HG03135 (cell line): ENCODE measurements around the gene TMEM239.
"Not testable (repeated sequence)": the region's sequence is repeated elsewhere in the genome, so short reads cannot be mapped to it uniquely, and the experiment has no call there.

Experiments
- ATAC-seq: cut with Tn5 transposase; IDR thresholded peaks from one replicate; pipeline ENCODE4 v1.9.1; 2021; ENCODE audit warnings: mild to moderate bottlenecking, moderate library complexity; ENCODE audit not compliant: unreplicated experiment

The TMEM239 gene

DNA sequence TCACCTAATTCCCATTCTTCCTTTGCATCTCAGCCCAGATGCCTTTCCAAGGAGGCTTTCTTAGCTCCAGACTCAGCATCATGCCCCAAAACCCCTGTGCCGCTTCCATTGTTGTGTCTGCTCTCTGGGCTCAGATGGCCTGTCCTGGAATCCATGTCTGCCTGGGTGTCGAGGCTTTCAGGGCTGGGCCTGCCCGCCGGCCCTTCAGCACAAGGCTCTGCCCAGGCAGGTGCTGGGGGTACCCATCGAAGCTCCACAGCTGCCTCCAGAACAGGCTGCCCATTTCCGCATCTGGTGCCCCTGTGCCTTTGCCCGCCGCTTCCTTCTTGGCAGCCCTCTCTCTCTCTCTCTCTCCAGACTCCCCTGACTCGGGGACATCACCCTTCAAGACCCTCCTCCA is 16.9 kb upstream of the TMEM239 start:
- no peak for ATAC-seq

DNA sequence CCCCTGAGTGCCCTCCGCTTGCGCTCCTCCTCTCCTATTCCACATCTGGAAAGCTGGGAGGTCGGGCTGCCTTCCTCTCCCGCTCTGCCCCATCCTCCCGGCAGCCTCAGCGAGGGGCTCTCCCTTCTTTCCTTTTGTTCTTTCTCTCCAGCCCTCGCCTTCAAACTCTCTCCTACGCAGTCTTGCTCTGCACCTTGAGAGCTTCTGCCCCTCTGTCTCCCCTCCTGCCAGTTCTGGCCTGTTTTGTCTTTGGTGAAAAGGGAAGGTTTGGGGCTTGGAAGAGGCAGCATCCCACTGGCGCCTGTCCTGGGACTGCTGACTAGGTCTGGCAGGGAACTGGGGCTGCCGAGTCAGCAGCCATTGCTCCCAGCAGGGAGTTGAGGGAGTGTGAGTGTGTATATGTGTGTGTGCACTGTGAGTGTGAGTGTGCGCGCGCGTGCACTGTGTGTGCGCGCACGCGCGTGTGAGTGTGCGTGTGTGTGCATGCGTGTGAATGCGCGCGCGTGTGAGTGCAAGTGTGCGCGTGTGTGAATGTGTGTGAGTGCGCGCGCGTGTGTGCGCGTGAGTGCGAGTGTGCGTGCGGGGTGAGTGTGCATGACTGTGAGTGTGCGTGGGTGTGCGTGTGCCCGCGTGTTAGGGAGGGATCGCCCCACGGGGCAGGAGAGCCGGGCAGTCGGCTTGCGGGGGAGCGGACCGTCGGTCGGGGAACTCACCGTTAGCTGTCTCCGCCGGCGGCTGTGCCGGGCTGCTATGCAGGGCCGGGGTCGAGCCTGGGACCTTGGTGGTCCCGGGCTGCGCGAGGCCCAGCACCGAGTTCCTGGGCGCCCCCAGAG is 16.3 kb upstream of the TMEM239 start:
- no peak for ATAC-seq

DNA sequence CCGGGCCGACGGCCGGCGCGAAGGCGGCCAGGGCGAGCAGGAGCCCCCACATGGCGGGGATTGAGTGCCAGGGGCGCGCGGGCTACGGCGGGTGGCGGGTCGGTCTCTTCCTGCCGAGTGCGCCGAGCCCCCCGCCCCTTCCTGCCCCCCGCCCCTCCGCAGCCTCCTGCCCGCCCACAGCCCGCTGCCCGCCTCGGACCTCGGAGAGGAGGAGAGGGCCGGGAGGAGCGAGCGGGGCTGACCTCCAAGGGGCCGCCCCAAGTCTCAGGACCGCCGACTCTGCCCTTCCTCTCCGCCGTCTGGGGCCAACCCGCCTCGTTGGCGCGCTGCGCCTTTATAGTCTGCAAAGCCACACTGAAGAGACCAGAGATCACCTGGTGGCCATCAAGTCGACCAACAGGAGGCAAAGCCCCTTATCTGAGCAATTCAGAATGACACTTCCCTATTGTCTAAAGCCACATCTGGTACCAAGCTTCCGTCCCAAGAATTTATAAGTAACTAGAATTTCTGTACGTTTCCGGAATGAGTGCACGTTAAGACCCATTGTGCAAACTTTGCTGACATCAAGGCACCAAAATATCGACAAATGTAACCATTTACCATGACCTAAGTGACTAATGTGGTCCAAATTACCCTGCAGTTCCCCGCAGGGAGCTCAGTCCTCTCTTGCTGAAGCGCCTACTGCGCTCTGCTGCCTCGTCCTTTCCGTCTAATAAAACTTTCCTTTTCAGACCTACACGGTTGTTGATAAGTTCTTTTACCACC is 15.5 kb upstream of the TMEM239 start, which contains the start of gene CPXM1:
TSS of gene CPXM1 (minus strand) at position 107 of the 765 bp plus-strand sequence. CDS start at position 52, 55 bp downstream.
- peak; percentile 76 for ATAC-seq

DNA sequence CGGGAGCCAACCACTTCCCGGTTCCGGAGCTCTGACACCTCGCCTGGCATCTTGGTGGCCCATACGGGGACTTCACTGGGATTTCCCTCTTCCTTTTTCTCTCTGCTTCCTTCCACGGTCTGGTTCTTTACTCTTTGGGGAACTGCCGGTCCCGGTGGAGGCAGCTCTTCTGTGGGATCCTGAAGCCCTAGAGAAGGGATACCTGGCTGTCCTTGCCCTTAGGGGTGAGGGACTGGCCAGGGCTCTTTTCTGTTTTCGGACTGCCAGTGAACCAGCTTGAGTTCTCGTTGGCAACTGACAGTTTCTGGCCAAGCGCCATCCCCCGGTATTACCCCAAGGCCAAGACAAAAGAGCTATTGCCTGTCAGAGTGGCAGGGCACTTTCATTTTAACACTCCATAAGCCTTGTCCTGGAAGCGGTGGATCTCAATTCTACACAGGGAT is 14.9 kb upstream of the TMEM239 start:
- no peak for ATAC-seq

DNA sequence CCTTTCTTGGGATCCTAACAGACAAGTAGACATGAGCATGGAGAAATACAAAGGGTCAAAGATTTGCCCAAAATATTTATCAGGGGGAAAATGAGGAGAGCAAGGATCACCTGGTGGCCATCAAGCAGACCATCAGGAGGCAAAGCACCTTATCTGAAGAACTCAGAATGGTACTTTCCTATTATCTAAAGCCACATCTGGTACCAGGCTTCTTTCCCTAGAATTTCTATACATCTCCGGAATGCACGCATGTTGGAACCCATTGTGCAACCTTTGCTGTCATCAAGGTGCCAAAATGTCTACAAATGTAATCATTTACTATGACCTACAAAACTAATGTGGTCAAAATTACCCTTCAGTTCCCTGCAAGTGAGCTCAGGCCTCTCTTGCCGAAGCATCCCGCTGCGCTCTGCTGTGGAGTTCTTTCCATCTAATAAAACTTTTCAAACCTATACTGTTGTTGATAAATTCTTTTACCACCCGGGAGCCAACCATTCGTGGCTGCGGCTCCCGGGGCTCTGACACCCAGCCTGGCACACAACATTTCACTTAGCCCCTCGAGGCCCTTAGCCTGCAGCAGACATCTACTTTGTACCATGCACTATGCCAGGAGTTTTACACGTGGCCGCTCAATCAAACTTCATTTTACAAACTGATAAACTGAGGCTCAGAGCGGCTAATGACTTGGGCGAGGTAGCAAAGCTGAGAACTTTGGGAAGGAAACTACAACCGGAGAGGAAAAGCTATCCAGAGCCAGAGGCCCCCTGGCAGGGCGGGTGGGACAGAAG is 11.9 kb upstream of the TMEM239 start:
- no peak for ATAC-seq

DNA sequence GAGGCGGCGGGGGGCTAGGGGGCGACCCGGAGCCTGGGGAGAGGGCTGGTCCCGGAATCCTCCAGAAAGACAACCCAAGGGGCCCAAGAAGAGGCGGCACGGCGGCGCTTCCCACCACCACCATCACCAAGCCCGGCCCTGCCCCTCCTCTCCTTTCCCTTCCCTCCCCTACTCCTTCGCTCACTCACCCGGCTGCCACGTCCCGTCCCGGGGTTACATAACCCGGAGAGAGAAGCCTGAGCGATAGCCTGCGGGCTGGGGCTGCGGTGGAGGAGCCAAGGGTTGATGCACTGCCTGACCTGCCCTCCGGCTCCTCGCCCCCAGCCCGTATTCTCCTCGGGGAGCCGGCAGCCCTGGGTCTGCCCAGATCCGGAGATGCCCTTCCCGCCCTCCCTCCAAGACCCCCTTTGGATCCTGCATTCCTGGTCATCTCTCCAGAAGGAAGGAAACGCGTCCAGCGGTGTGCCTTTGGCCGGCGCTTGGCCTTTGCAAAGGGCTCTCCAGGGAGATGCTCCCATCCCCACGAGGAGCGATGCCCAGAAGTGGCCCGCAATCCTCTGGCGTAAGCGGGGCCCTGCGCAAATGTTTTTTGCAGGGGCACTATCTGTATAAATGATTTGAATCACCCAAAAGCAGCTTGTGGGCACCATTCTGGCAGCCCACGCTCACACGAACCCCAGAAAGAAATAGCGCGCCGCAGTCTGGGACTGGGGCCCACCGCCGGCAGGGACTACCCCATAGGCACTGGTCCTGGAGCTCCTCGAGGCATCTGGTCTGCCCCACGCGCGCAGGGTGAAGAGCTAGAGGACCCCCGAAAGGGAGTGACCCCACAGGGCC is 11.1 kb upstream of the TMEM239 start:
- no peak for ATAC-seq

DNA sequence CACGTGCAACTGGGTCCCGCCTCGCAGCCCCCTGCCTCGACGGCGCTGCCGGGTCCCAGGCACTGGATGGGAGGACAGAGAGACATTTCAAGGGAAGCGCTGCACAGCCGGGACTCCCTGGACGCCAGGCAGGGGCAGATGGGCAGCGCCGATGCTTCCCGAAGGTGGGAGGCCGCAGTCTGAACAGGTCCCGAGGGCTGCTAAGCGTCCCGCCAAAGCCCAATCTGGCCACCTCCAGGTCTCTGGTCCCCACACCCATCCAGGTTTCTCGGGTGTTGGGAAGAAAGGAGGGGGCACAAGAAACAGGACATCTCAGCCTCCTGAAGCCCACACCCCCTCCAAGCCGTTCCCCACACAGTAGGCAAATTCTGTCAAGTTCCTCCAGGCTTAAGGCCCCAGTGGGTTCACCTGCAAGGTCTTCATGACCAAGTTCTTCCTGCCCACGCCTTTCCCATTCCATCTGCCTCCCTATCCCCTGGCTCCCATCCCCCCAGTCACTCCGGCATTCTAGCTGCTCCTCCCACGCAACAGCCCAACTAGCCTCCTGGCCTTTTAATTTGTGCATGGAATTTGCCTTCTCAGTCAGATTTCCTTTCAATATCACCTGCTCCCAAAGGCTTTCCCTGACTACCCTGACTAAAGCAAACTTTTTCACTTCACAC is 10.3 kb upstream of the TMEM239 start:
- no peak for ATAC-seq

DNA sequence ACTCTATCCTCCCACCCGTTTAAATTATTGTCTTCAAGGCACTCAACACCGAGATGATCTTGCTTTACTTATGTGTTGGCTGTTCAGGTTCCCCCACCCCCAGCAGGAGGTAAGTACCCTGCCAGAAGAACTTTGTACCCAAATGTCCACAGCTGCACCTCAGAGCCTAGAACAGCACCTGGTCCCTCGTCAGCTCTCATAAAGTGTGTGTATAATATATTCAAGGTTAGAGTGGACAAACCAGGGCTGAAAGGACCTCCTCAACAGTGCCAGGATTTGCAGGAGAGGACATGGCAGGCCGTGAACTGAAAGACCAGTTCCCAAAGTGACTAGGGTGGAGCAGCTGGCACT is 9.8 kb upstream of the TMEM239 start:
- no peak for ATAC-seq

DNA sequence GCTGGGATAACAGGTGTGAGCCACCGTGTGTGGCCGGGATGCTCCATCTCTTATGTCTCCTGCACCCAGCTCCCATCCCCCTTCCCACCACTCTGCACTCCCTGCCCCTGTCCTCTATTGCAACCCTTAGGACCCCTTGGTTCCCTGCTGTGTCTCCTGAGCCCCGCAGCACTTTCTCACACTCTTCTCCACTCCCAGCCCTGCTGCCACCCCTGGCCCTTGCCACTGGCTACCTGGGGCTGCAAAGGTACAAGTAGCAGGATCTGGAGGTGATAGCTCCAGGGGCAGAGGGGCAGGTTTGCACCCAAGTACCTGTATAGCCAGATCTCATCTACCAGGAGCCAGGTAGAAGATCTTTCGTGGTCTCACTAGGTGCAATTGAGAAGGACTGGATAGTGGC is 9.1 kb upstream of the TMEM239 start:
- ATAC-seq, result no peak

DNA sequence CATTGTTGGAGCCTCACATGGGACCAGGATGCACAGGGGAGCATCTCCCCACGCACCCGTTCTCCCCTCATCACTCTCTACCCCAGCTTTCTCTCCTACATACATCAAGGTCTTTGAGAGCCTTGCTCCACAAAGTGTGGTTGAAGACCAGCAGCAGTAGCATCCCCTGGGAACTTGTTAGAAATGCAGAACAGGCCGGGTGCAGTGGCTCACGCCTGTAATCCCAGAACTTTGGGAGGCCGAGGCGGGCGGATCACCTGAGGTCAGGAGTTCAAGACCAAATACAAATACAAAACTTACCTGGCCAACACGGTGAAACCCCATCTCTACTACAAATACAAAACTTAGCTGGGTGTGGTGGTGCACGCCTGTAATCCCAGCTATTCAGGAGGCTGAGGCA is 8.2 kb upstream of the TMEM239 start:
- ATAC-seq, result not testable (repeated sequence)

DNA sequence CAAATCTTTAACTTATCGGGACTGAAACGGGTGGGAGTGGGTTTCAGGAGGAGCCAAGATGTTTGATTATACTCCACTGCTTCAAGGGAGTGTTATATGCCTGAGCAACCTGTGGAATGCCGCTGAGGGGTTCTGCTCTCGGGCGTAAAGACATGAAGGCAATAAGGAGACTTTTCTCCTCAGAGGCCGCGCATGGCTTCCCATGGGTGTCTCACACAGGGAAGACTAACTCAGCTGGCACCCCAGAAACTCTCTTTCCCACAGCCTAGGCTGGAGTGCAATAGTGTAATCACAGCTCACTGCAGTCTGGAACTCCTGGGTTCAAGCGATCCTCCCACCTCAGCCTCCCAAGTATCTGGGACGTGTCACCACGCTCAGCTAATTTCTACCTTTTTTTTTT is 6.5 kb upstream of the TMEM239 start:
- ATAC-seq, result no peak

DNA sequence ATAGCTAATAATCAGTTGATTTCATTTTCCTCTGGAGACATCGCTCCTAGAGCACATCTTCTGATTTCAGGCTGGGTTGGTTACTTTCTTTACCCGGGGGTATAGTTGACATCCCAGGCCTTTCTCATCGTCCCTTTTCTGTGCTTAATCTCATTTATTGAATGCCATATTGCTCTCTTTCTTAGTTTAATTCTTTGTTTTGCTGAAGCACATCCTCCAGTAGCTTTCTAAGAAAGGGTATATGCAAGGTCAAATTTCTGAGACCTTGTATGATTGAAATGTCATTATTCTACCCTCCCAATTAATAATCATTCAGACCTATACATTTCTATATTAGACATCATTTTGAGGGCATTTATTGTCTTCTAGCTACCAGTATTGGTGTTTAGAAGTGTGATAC is 4.0 kb upstream of the TMEM239 start:
- no peak for ATAC-seq

DNA sequence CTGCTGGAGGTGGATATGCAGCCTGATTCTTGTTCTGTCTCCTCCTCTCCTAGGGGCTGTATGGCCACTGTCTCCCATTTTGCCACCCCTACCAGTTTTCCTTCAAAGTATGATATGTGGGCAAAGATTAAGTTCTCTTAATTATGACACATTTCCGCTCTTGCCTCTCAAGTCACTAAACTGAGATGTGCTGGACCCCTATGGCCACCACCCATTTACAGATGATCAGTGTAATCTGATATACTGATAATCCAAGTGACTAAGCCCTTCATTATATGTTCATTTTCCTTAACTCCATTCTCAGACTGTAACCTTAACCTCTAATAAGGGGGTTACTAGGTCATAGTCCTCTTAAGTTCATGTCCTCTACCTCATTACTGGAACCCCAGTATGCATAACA is 2.1 kb upstream of the TMEM239 start:
- no peak for ATAC-seq

DNA sequence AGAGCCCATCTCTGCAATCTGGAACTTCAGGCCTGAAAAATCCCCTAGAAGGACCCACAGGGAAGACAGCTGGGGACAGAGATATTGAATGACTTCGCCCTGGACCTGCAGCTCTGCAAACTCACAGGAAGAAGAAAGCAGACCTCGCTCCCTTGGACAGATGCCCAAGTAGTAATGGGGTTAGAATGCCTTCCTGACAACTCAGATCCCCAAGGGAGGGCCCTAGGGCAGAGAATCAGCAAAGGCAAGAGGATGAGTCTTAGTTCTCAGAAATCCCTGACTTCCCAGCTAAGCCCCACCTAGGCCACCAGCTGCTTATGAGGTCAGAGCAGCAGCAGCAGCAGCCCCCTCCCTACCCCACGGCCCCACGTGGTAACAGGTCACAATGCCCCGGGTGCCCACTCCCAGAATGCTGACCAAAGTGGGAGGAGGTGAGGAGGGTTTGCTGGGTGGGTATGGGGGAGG is 1.5 kb upstream of the TMEM239 start, which contains the start of gene C20orf141:
TSS of gene C20orf141 (plus strand) at position 401 of the 465 bp plus-strand sequence. CDS start 198 bp downstream, outside the sequence.
- ATAC-seq, result no peak

DNA sequence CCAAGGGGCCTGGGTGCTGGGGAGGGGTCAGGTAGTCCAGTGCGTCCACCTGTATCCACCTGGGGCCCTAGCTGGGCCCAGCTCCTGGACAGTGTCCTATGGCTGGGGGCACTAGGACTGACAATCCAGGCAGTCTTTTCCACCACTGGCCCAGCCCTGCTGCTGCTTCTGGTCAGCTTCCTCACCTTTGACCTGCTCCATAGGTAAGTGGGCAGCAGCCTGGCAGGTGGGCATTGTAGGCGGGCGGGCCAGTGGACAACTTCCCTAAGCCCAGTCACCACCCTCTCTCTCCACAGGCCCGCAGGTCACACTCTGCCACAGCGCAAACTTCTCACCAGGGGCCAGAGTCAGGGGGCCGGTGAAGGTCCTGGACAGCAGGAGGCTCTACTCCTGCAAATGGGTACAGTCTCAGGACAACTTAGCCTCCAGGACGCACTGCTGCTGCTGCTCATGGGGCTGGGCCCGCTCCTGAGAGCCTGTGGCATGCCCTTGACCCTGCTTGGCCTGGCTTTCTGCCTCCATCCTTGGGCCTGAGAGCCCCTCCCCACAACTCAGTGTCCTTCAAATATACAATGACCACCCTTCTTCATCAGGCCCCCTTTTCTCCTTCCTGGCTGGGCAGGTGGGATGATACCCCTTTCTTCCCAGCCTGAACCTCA is 793 bp upstream of the TMEM239 start:
- no peak for ATAC-seq

DNA sequence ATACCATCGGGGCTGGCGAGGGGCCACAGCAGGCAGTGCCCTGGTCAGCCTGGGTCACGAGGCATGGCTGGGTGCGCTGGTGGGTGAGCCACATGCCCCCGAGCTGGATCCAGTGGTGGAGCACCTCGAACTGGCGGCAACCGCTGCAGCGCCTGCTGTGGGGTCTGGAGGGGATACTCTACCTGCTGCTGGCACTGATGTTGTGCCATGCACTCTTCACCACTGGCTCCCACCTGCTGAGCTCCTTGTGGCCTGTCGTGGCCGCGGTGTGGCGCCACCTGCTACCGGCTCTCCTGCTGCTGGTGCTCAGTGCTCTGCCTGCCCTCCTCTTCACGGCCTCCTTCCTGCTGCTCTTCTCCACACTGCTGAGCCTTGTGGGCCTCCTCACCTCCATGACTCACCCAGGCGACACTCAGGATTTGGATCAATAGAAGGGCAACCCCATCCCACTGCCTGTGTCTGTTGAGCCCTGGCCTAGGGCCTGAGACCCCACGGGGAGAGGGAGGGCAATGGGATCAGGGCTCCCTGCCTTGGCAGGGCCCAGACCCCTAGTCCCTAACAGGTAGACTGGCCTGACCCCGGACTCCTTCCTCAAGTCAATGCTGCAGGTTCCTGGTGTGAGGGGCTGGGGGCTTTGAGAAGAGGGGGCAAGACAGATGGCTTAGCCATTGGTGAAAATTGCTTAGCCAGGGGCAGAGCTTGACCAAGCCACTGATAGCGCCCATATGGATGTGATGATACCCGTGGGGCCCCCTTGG is 598 bp downstream of the TMEM239 start:
- no peak for ATAC-seq

DNA sequence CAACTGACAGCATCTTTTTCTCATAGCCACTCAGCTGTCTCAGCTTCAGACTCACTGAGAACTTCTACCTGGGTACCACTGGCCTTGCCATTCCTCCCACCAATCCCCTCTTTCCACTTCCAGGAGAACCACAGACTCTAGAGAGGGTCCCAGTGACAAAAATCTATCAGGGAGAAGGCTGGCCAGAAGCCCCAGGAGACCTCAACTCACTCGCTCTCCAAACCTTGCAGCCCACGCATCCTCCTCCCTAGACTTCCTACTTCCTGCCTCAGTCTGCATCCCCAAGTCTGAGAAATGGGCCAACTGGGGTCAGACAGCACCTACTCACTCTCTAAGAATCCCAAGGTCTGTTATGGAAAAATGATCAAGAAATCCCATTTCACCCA is 1.2 kb downstream of the TMEM239 start:
- ATAC-seq, result no peak

DNA sequence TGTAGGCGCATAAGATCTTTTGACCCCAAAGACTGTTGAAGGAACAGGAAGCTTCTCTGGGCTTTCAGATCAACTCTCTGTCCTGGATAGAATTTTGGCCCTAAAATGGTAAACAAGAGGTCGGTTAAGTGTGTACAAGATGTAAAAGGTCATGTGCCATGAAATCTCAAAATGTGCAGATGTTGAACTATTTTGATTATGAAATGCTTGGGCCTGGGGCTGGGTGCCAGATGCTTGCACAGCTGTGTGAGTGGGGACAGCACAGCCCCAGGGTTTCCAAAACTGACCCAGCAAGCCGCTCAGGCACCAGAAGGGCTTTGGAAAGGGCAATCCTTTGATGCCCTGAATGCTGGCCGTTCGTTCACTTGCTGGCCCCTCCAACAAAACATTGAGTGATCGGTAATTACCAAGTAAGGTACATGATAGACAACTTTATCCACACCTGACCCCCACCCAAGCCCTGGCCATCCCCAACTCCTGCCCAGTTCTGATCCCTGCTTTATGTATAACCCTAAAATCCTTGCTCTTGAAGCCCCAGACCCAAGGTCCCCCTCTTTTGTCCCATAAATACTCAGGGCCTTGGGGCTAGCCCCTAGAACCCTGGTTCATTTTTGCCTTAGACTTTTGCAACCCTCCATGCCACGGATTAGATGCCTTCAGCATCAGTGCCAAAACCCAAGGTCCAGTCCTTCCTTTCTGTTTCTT is 1.9 kb downstream of the TMEM239 start:
- ATAC-seq, result no peak
